Skeletal muscle satellite cell (primary cell): ENCODE data around the gene SDHAF2.
"Not testable (repeated sequence)": the region's sequence is repeated elsewhere in the genome, so short reads cannot be mapped to it uniquely, and the experiment has no call there.

Experiments
- H3K27me3 ChIP-seq: 2 replicates; pipeline ENCODE4 v1.7.0; 2013; ENCODE audit warnings: low read length; ENCODE audit not compliant: control insufficient read depth, insufficient read depth
- H3K36me3 ChIP-seq: 2 replicates; pipeline ENCODE4 v1.7.0; 2013; ENCODE audit warnings: mild to moderate bottlenecking, control low read depth, low read length; ENCODE audit not compliant: insufficient read depth
- H3K4me1 ChIP-seq: 2 replicates; pipeline ENCODE4 v1.7.0; 2013; ENCODE audit warnings: low read length; ENCODE audit not compliant: control insufficient read depth, insufficient read depth
- H3K4me2 ChIP-seq: 2 replicates; pipeline ENCODE4 v1.7.0; 2013; ENCODE audit warnings: mild to moderate bottlenecking, low read length
- H3K4me3 ChIP-seq: 2 replicates; pipeline ENCODE4 v1.7.0; 2013; ENCODE audit warnings: low read length
- H3K9ac ChIP-seq: 2 replicates; pipeline ENCODE4 v1.7.0; 2013; ENCODE audit warnings: mild to moderate bottlenecking, low read depth, low read length, moderate library complexity
- H3K9me3 ChIP-seq: replicated peaks from 2 replicates; pipeline ENCODE4 v1.7.0; 2013; ENCODE audit warnings: mild to moderate bottlenecking, control low read depth, low read length

SDHAF2 gene

DNA sequence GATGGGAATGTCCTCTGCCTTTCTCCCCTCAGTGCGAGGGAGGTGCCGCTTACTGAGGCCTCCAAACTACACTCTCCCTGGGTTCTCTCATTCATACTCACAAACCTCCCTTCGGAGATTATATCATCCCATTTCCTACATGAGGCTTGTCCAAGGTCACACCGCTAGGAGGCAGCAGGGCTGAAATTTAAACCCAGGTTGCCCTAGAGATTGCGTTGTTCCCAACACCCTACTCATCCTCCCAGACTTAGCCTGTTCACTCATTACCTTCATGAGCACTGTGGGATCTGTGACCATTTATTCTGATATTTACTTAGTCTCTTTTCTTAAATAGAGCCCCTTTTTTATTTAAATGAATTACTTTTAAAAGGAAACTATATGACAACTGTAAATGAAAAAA lies 31.1 kb downstream of the SDHAF2 start:
- H3K27me3 ChIP-seq: no peaks in the 10 kb centered on the region
- H3K9ac ChIP-seq: no peak overlapping the region
- H3K36me3 ChIP-seq: no peaks in the 10 kb centered on the region

DNA sequence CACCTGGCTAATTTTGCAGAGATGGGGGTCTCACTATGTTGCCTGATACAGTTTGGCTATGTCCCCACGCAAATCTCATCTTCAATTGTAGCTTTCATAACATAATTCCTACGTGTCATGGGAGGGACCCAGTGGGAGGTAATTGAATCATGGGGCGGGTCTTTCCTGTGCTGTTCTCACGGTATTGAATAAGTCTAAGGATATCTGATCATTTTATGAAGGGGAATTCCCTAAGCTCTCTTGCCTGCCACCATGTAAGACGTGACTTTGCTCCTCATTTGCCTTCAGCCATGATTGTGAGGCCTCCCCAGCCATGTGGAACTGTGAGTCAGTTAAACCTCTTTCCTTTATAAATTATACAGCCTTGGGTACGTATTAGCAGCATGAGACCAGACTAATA lies 37.7 kb downstream of the SDHAF2 start:
- H3K4me2 ChIP-seq, H3K9ac ChIP-seq, H3K4me1 ChIP-seq, H3K9me3 ChIP-seq, H3K4me3 ChIP-seq, H3K27me3 ChIP-seq, H3K36me3 ChIP-seq: not testable (repeated sequence)

More for the DNA sequence above, 31.1 kb downstream of the SDHAF2 start:
- Histone ChIP-seq H3K4me2 (no peak overlapping the region), H3K9me3 (no peaks in the 10 kb centered on the region), H3K4me1 (peaks cover 3% of the 10 kb centered on the region), H3K4me3 (no peak overlapping the region)

DNA sequence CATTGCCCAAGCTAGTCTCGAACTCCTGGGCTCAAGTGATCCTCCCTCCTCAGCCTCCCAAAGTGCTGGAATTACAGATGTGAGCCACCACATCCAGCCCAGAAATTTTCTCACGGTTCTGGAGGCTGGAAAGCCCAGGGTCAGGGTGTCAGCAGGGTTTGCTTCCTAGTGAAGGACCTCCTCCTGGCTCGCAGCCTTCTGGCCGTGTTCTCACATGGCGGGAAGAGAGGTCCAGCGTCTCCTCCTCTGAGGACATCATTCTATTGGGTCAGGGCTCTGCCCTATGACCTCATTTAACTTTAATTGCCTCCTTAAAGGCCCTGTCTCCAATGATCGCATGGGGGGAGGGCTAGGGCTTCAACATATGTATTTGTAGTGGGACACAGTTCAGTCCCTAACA lies 38.1 kb downstream of the SDHAF2 start:
- no peak overlapping the region for H3K4me3 ChIP-seq

DNA sequence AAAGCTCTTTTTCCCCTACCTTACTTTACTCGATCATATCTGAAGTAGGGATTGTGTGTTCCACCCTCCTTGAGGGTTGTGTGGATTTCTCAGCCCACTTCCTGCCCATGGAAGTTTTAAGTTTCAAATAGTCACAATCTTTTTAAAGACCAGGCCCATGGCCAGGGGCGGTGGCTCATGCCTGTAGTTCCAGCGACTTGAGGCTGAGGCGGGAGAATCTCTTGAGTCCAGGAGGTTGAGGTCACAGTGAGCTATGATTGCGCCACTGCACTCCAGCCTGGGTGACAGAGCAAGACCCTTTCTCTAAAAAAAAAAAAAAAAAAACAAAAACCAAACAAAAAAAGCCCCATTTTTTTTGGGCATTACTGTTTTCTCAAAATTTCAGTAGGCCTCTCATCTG lies 42.4 kb downstream of the SDHAF2 start:
- no peak overlapping the region for H3K4me2 ChIP-seq
- H3K36me3 ChIP-seq: peaks cover 3% of the 10 kb centered on the region
- H3K27me3 ChIP-seq: no peaks in the 10 kb centered on the region
- no peaks in the 10 kb centered on the region for H3K9me3 ChIP-seq
- peaks cover 9% of the 10 kb centered on the region for H3K4me1 ChIP-seq
- no peak overlapping the region for H3K4me3 ChIP-seq
- no peak overlapping the region for H3K9ac ChIP-seq

More for the DNA sequence above, 38.1 kb downstream of the SDHAF2 start:
- H3K4me2 ChIP-seq: no peak overlapping the region
- H3K36me3 ChIP-seq: peaks cover 3% of the 10 kb centered on the region
- H3K4me1 ChIP-seq: peaks cover 9% of the 10 kb centered on the region
- H3K9me3 ChIP-seq: no peaks in the 10 kb centered on the region
- no peaks in the 10 kb centered on the region for H3K27me3 ChIP-seq
- no peak overlapping the region for H3K9ac ChIP-seq

DNA sequence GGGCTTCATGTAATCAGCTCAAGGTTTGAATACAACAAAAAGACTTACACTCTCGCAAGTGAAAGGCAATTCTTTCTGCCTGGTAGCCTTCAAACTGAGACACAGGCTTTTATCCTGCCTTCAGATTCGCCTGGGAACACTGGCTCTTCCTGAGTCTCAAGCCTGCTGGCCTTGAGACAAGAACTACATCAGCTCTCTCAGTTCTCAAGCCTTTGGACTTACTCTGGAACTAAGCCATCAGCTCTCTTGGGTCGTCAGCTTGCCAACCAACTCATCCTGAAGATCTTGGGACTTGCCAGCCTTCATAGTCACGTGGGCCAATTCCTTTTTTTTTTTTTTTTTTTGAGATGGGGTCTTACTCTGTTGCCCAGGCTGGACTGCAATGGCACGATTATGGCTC lies 42.9 kb downstream of the SDHAF2 start:
- no peak overlapping the region for H3K9ac ChIP-seq
- H3K9me3 ChIP-seq: no peaks in the 10 kb centered on the region
- no peak overlapping the region for H3K4me2 ChIP-seq
- peaks cover 3% of the 10 kb centered on the region for H3K36me3 ChIP-seq
- H3K4me3 ChIP-seq: no peak overlapping the region
- peaks cover 9% of the 10 kb centered on the region for H3K4me1 ChIP-seq
- no peaks in the 10 kb centered on the region for H3K27me3 ChIP-seq

DNA sequence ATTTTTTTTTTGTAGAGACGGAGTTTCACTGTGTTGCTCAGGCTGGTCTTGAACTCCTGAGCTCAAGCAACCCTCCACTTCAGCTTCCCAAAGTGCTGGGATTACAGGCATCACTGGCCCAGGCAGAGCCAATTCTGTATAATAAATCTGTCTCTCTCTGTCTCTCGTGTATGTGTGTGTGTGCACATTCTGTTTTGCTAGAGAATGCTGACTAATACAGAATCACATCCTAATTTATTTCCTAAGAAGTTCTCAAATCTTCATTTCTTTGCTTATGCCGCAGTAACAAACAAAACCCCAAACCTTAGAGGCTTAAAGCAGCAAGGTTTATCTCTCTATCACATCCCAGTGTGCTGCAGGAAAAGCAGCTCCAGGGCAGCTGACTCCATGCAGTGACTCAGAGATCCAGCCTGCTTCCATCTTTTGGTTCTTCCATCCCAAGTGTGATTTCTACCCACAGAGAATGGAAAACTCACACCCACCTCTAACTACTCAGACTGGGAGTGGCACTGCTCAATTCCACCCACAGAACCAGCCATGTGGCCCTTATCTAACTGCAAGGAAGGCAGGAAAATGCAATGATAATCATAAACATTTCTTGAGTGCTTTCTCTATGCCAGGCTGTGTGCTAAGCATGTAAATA lies 43.6 kb downstream of the SDHAF2 start:
- H3K4me3 ChIP-seq: no peak overlapping the region
- peaks cover 2% of the 10 kb centered on the region for H3K27me3 ChIP-seq
- H3K36me3 ChIP-seq: peaks cover 3% of the 10 kb centered on the region
- H3K4me2 ChIP-seq: no peak overlapping the region
- H3K9me3 ChIP-seq: no peaks in the 10 kb centered on the region
- peaks cover 9% of the 10 kb centered on the region for H3K4me1 ChIP-seq
- H3K9ac ChIP-seq: no peak overlapping the region

DNA sequence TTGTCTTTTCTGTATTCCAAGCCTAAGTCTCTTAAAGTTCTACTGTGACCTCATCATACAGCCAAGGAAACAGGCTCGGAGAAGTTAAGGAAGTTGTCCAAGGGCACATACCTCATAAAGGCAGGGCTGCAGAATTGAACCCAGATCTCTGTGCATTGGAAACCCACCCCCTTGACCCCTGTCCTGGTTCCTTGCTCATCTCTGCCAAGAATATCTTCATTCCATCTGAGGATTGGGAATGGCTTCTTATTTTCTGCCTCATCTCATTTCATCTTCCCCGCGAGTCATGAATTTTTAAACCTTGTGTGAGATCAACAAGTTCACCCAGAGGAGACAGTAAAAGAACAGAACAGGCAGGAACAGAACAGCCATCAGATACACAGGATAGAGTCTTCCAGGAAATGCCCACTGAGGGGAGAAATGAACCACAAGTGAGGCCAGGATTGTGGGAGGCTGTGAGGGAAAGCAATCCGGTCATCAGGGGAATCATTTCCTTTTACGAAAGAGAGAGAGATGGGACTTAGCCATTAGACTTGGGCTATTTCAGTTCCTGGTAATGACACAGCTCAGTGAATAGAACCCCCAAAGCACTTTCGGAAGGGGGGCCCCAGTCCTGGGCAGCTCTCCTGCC lies 44.2 kb downstream of the SDHAF2 start:
- Histone ChIP-seq H3K36me3 (peaks cover 3% of the 10 kb centered on the region), H3K4me3 (no peak overlapping the region), H3K9me3 (no peaks in the 10 kb centered on the region), H3K4me1 (peaks cover 9% of the 10 kb centered on the region), H3K9ac (no peak overlapping the region), H3K4me2 (no peak overlapping the region), H3K27me3 (peaks cover 4% of the 10 kb centered on the region)

DNA sequence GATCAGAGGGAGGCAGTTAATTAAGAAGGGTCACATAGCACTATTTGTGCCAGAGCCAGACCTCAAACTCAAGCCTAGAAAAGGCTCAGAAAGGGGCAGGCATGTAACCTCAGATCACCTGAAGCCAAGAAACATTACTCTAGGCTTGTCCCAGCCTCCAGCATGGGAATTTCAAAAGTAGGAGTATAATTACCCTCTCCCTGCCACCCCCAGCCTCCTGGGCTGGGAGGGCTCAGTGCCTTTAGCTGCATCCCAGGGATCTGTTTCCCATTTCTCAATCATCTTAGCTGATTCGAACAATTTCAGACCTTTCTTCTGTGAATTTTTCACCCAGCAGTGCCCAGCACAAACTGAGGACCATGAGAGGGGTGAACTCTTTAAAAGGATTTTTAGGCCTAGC lies 45.5 kb downstream of the SDHAF2 start:
- Histone ChIP-seq H3K4me3 (no peak overlapping the region), H3K27me3 (peaks cover 5% of the 10 kb centered on the region), H3K9me3 (no peaks in the 10 kb centered on the region), H3K9ac (no peak overlapping the region), H3K4me1 (peaks cover 9% of the 10 kb centered on the region), H3K36me3 (peaks cover 3% of the 10 kb centered on the region), H3K4me2 (no peak overlapping the region)

DNA sequence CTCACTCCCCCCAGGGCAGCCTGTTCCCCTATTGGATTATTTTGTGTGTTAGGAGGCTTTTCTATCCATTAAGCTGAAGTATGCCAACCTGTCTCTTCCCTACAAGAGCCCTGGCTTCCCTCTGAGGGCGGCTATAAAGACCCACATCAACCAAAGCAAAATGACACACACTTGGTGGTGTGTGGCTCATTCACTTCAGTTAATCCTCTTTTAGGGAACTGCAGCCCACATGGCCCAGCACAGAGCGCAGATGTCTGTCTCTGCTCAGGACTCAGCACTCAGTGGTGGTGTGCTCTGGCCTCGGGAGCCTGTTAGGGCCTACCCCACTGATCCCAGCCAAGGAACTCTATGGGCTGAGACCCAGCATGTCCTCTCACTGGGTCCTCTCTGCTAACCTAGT lies 46.4 kb downstream of the SDHAF2 start:
- H3K4me1 ChIP-seq: peaks cover 9% of the 10 kb centered on the region
- H3K4me3 ChIP-seq: no peak overlapping the region
- no peaks in the 10 kb centered on the region for H3K36me3 ChIP-seq
- H3K9me3 ChIP-seq: no peaks in the 10 kb centered on the region
- H3K4me2 ChIP-seq: no peak overlapping the region
- H3K27me3 ChIP-seq: peaks cover 15% of the 10 kb centered on the region
- H3K9ac ChIP-seq: no peak overlapping the region

DNA sequence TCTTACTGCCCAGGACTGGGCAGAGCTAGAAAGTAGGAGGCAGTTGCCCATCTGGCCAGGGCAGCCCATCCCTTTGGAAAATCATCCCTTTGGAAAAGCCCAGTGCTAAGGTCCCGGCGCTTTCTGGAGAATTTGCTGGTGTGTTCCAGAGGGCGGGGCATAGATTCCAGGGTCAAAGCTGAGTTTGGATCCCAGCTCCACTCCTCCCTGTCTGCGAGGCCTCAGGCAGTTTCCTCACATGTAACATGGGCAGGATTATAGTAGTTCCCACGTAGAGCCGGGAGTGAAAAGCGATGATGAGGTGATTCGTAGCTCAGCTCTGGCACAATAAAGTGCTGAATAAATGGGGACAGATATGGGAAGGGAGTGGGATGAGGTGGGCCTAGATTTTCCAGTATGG lies 47.2 kb downstream of the SDHAF2 start:
- Histone ChIP-seq H3K9ac (no peak overlapping the region), H3K36me3 (no peaks in the 10 kb centered on the region), H3K4me1 (peaks cover 6% of the 10 kb centered on the region), H3K27me3 (peaks cover 22% of the 10 kb centered on the region), H3K4me2 (no peak overlapping the region), H3K4me3 (no peak overlapping the region), H3K9me3 (no peaks in the 10 kb centered on the region)

DNA sequence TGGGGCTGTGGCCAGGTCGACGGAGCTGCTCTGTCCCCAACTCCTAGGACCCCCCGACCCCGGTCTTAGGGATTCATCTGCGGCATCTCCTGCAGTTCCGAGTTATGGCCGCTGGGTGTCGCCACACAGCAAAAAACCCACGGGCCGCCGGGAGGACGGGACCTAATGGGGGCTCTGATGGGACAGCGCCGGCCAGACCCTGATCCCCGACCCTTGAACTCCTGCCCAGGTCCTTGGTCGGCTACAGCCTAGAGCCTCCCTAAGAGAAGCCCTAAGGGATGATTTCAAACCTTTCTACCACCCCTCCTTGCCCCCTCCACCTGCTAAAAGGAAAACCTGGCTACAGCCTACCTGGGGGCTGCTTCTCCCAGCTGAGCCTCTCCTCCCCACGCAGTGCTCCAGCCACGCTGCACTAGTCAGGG lies 47.8 kb downstream of the SDHAF2 start:
- H3K4me1 ChIP-seq: peaks cover under 1% of the 10 kb centered on the region
- H3K36me3 ChIP-seq: no peaks in the 10 kb centered on the region
- peaks cover 23% of the 10 kb centered on the region for H3K27me3 ChIP-seq
- no peak overlapping the region for H3K4me3 ChIP-seq
- no peaks in the 10 kb centered on the region for H3K9me3 ChIP-seq
- no peak overlapping the region for H3K9ac ChIP-seq
- H3K4me2 ChIP-seq: no peak overlapping the region
